ENCODE measurements around the gene AHR. TPM values are rescaled to one million over a fixed set of nuclear protein-coding genes. Genes with fewer than 3 reads are reported as not detected.

The AHR gene
- total RNA-seq, 4 donors from 2014 or later, result 12.0 to 13.6 (median 13.1) TPM

DNA sequence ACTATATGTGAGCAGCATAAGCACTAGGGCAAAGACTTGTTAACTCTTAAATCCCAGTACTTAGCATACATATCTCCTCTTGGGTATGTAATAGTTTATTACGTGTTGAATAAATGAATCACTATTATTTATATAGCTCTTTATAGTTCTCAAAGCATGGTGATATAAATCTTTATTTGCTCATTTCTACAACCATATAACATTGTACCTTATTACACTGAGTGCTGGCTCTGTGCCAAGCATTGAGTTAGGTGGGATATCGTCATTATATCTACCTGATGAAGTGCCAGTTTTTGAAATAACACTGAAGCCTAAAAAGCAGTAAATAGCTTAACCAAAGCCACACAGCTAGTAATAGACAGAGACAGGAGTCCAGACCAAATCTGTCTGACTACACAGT, 27.9 kb downstream of the AHR start:
- no peak for TF ChIP-seq POLR2A (IDR thresholded peaks at IDR 0.05)
- TF ChIP-seq, protein P1, sequence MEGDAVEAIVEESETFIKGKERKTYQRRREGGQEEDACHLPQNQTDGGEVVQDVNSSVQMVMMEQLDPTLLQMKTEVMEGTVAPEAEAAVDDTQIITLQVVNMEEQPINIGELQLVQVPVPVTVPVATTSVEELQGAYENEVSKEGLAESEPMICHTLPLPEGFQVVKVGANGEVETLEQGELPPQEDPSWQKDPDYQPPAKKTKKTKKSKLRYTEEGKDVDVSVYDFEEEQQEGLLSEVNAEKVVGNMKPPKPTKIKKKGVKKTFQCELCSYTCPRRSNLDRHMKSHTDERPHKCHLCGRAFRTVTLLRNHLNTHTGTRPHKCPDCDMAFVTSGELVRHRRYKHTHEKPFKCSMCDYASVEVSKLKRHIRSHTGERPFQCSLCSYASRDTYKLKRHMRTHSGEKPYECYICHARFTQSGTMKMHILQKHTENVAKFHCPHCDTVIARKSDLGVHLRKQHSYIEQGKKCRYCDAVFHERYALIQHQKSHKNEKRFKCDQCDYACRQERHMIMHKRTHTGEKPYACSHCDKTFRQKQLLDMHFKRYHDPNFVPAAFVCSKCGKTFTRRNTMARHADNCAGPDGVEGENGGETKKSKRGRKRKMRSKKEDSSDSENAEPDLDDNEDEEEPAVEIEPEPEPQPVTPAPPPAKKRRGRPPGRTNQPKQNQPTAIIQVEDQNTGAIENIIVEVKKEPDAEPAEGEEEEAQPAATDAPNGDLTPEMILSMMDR (IDR thresholded peaks at IDR 0.05 in 4 of 5, conservative IDR thresholded peaks at IDR 0.05 in 1 of 5), result no peak
- Histone ChIP-seq H3K27ac (no peak overlapping the region), H3K4me1 (no peaks in the 10 kb centered on the region), H3K4me3 (no peak overlapping the region), H3K36me3 (no peaks in the 10 kb centered on the region), H3K9me3 (no peaks in the 10 kb centered on the region), H3K27me3 (no peaks in the 10 kb centered on the region)
- ATAC-seq, result no peak
- intact Hi-C loops (cut with DNase I; ENCODE audit: low total_unique reads) (no loop called here), in situ Hi-C loops (cut with MboI; ENCODE audit: low sequenced_read_pairs in 4 of 4) (no loop called here)
- DNase-seq, result no peak

DNA sequence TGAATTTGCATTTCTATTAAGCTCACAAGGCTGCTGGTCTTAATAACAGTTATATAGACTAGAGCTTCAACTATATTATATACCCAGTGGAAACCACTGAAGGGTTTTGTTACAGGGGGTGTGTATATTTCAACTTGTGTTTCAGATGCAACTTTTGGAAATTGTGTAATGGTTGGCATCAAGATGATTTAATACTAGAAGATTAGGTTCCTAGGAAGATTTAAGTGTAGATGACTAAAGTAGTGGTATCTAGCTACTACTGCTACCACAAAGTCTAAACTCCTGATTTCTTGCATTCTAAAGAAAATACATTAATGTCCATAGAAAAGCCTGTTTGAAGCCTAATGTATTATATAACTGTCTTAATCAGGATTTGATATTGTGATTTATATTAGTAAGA, 30.2 kb downstream of the AHR start:
- no peaks in the 10 kb centered on the region for H3K27me3 ChIP-seq
- DNase-seq (no peak), ATAC-seq (no peak)
- no peaks in the 10 kb centered on the region for H3K36me3 ChIP-seq
- no peak overlapping the region for H3K27ac ChIP-seq
- intact Hi-C loops (cut with DNase I; ENCODE audit: low total_unique reads), result no loop called here
- H3K4me1 ChIP-seq, result no peaks in the 10 kb centered on the region
- TF ChIP-seq, protein P1 (IDR thresholded peaks at IDR 0.05 in 4 of 5, conservative IDR thresholded peaks at IDR 0.05 in 1 of 5), result no peak
- no peak for TF ChIP-seq POLR2A (IDR thresholded peaks at IDR 0.05)
- in situ Hi-C loops (cut with MboI; ENCODE audit: low sequenced_read_pairs in 4 of 4), result no loop called here
- H3K4me3 ChIP-seq, result no peak overlapping the region
- H3K9me3 ChIP-seq, result no peaks in the 10 kb centered on the region

DNA sequence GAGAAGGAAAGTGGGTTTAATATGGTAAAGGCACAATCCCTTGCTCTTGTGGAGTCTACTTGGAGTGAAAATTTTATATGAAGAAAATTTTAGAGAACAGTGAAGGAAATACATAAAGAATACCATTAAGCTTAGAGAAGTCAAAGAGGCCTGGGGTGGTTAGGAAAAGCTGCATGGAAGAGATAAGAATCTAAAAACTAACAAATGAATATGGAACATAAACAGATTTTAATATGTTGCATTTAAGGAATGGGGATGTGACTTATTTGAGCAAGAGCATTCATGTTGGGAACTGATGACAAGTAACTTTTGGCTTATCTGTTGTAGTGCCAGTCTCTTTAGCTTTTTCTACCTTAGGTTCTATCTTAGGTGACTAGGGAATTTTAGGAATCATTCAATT, 31.0 kb downstream of the AHR start:
- intact Hi-C loops (cut with DNase I; ENCODE audit: low total_unique reads), result no loop called here
- H3K9me3 ChIP-seq, result no peaks in the 10 kb centered on the region
- no peak for ATAC-seq
- TF ChIP-seq, protein P1 (IDR thresholded peaks at IDR 0.05 in 4 of 5, conservative IDR thresholded peaks at IDR 0.05 in 1 of 5), result no peak
- no peak for TF ChIP-seq POLR2A (IDR thresholded peaks at IDR 0.05)
- no peaks in the 10 kb centered on the region for H3K4me1 ChIP-seq
- H3K27me3 ChIP-seq, result no peaks in the 10 kb centered on the region
- H3K27ac ChIP-seq, result no peak overlapping the region
- no peaks in the 10 kb centered on the region for H3K36me3 ChIP-seq
- in situ Hi-C loops (cut with MboI; ENCODE audit: low sequenced_read_pairs in 4 of 4), result no loop called here
- H3K4me3 ChIP-seq, result no peak overlapping the region
- no peak for DNase-seq

DNA sequence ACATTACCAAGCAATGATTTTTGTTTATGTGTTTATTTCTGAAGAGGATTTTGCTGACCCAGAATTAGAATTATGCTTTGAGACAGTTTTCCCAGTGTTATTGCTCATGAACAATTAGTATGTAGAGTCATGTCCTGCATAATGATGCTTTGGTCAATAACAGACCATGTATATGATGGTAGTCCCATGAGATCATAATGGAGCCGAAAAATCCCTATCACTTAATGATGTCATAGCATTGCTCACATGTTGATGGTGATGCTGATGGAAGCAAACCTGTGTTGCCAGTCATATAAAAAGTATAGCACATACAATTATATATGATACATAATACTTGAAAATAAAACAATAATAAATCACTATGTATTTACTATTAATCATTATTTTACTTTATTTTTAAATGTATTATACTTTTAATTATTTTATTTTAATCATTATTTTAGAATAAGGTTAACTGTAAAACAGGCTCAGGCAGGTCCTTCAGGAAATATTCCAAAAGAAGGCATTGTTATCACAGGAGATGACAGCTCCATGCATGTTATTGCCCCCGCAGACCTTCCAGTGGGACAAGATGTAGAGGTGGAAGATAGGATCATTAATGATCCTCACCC, 33.5 kb downstream of the AHR start:
- H3K4me1 ChIP-seq, result no peaks in the 10 kb centered on the region
- H3K4me3 ChIP-seq, result no peak overlapping the region
- in situ Hi-C loops (cut with MboI; ENCODE audit: low sequenced_read_pairs in 4 of 4), result no loop called here
- intact Hi-C loops (cut with DNase I; ENCODE audit: low total_unique reads), result no loop called here
- H3K27ac ChIP-seq, result no peak overlapping the region
- no peaks in the 10 kb centered on the region for H3K27me3 ChIP-seq
- H3K9me3 ChIP-seq, result no peaks in the 10 kb centered on the region
- no peak for ATAC-seq
- no peak for TF ChIP-seq POLR2A (IDR thresholded peaks at IDR 0.05)
- TF ChIP-seq, protein P1 (IDR thresholded peaks at IDR 0.05 in 4 of 5, conservative IDR thresholded peaks at IDR 0.05 in 1 of 5), result no peak
- no peak for DNase-seq
- H3K36me3 ChIP-seq, result no peaks in the 10 kb centered on the region

DNA sequence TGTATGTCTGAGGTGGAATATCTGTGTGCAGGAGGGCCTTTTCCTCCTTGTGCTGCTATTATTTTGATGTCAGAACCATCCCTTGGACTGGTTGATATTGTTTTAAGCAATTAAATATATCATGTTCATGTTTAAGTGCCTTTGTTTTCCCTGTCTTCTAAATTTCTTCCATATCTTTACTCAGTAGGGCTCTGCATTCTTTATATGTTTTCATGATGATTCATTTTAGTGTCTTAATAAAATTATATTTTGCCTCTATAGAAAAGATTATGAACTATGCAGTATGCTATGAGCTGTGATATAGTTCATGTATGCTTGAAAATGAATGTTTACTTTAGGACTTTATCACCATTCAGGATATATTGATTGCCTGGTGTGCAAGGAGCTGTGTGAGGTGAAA, 34.8 kb downstream of the AHR start:
- intact Hi-C loops (cut with DNase I; ENCODE audit: low total_unique reads), result no loop called here
- no peak overlapping the region for H3K4me3 ChIP-seq
- in situ Hi-C loops (cut with MboI; ENCODE audit: low sequenced_read_pairs in 4 of 4), result no loop called here
- no peaks in the 10 kb centered on the region for H3K9me3 ChIP-seq
- H3K4me1 ChIP-seq, result no peaks in the 10 kb centered on the region
- TF ChIP-seq POLR2A (IDR thresholded peaks at IDR 0.05), result no peak
- TF ChIP-seq, protein P1 (IDR thresholded peaks at IDR 0.05 in 4 of 5, conservative IDR thresholded peaks at IDR 0.05 in 1 of 5), result no peak
- no peaks in the 10 kb centered on the region for H3K27me3 ChIP-seq
- ATAC-seq, result no peak
- no peak overlapping the region for H3K27ac ChIP-seq
- DNase-seq, result no peak
- no peaks in the 10 kb centered on the region for H3K36me3 ChIP-seq

All from gastrocnemius medialis (tissue), 4 donors.